Fibroblast of lung (primary cell): ENCODE data around the gene ARHGEF39.

Experiments
- CTCF ChIP-seq, 2 donors: IDR thresholded peaks in 1 of 2; conservative IDR thresholded peaks in 1 of 2; 1 replicate in 1 of 2; 2 replicates in 1 of 2; pipeline ENCODE4 v1.5.1; 2011 to 2012; ENCODE audit warnings: low read length in 2 of 2, control low read depth in 1 of 2, inconsistent platforms in 1 of 2, low read depth in 1 of 2, mild to moderate bottlenecking in 1 of 2
- EZH2 ChIP-seq: IDR thresholded peaks from 2 replicates; pipeline ENCODE4 v1.5.1; 2012; ENCODE audit warnings: low read length, control low read depth, mild to moderate bottlenecking; ENCODE audit errors: missing control alignments

- TF ChIP-seq CTCF (conservative IDR thresholded peaks at IDR 0.05 in 1 of 2, IDR thresholded peaks at IDR 0.05 in 1 of 2; ENCODE audit: low read depth in 1 of 2, low read length in 2 of 2) (no peak), EZH2 (no peak)
Measured at GRCh38 chr9:35609820-35610163, 55.2 kb downstream of the ARHGEF39 start.
